GM19452 (cell line): ENCODE results near the gene RNF175.

Source experiments
- ATAC-seq: cut with Tn5 transposase; IDR thresholded peaks from one replicate; pipeline ENCODE4 v1.9.1; 2021; ENCODE audit not compliant: unreplicated experiment

RNF175 gene

GRCh38 chr4:153785910-153786721 lies 26.3 kb upstream of the RNF175 start:
- ATAC-seq, result no peak

- no peak for ATAC-seq
Observed at GRCh38 chr4:153784166-153784699, 24.4 kb upstream of the RNF175 start.

GRCh38 chr4:153782581-153782980 lies 22.8 kb upstream of the RNF175 start:
- ATAC-seq, result no peak

- no peak for ATAC-seq
Observed at GRCh38 chr4:153781717-153782416, 22.0 kb upstream of the RNF175 start.

GRCh38 chr4:153781280-153781679 lies 21.5 kb upstream of the RNF175 start:
- no peak for ATAC-seq

- peak; percentile 63 for ATAC-seq
Observed at GRCh38 chr4:153780876-153781275, 21.1 kb upstream of the RNF175 start.

- no peak for ATAC-seq
Observed at GRCh38 chr4:153780221-153780620, 20.4 kb upstream of the RNF175 start.

- no peak for ATAC-seq
Observed at GRCh38 chr4:153778383-153778782, 18.6 kb upstream of the RNF175 start.

GRCh38 chr4:153777421-153777820 lies 17.6 kb upstream of the RNF175 start:
- ATAC-seq, result no peak

GRCh38 chr4:153776601-153777000 lies 16.8 kb upstream of the RNF175 start:
- ATAC-seq, result no peak

- no peak for ATAC-seq
Observed at GRCh38 chr4:153773236-153773690, 13.4 kb upstream of the RNF175 start.

- ATAC-seq, result no peak
Observed at GRCh38 chr4:153771046-153771445, 11.2 kb upstream of the RNF175 start.

GRCh38 chr4:153766758-153767157 lies 6.9 kb upstream of the RNF175 start:
- no peak for ATAC-seq

GRCh38 chr4:153765894-153766293 lies 6.1 kb upstream of the RNF175 start:
- ATAC-seq, result no peak

GRCh38 chr4:153764601-153765368 lies 5.0 kb upstream of the RNF175 start:
- ATAC-seq, result no peak

- ATAC-seq, result no peak
Observed at GRCh38 chr4:153763404-153763803, 3.6 kb upstream of the RNF175 start.

GRCh38 chr4:153758688-153759406 lies 977 bp downstream of the RNF175 start:
- no peak for ATAC-seq

GRCh38 chr4:153758136-153758535 lies 1.7 kb downstream of the RNF175 start:
- no peak for ATAC-seq

- ATAC-seq, result no peak
Observed at GRCh38 chr4:153757407-153757806, 2.4 kb downstream of the RNF175 start.

- no peak for ATAC-seq
Observed at GRCh38 chr4:153755186-153755585, 4.6 kb downstream of the RNF175 start.
